GM19468 (cell line): ENCODE measurements around the gene MYH7B.

Experiments
- ATAC-seq: cut with Tn5 transposase; IDR thresholded peaks from one replicate; pipeline ENCODE4 v1.9.1; 2021; ENCODE audit warnings: mild to moderate bottlenecking, moderate library complexity, moderate number of reproducible peaks; ENCODE audit not compliant: unreplicated experiment; ENCODE audit errors: extremely low read depth

MYH7B gene

DNA sequence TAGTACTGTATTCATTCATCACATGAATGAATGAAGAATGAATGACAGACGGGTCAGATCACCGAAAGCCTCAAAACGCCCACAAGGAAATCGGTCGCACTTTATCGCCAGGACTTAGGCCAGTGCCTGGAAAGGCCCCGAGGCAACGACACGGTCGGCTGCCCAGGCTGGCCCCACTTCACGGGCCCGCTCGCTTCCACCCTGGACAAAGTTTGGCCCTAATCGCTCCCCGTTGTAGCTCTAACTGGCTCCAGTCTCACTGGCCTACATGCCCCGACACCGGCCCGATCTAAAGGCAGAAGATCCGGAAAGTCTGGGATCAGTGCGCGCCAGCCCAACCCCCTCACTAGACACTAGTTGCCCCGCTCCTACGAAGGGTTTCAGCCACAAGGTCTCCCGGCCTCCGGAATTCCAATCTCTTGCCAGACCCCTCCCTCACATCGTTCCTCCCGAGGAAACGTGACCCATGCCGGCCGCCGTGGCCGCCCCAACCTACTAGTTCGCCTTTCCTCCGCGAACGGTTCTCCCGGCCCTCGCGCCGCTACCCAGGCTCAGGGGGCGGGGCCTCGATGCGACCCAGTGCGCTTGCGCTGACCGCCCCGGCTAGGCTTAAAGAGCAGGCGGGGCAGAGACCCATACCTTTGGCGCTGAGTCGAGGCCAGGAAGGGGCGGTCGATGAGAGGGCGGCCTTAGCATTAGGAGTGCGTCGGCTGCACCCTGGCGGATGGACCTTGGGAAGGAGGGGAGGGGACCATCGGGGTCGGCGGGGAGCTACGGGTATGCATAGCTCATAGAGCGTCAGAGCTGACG is at the start of gene MYH7B, which contains the start of gene GSS:
Gene MYH7B, plus strand, starts transcription at position 638 of the 810 bp plus-strand sequence. CDS start 22,138 bp downstream, outside the sequence.
Gene GSS, minus strand, starts transcription at position 576 of the 810 bp plus-strand sequence. CDS start 3,954 bp downstream, outside the sequence.
- no peak for ATAC-seq

DNA sequence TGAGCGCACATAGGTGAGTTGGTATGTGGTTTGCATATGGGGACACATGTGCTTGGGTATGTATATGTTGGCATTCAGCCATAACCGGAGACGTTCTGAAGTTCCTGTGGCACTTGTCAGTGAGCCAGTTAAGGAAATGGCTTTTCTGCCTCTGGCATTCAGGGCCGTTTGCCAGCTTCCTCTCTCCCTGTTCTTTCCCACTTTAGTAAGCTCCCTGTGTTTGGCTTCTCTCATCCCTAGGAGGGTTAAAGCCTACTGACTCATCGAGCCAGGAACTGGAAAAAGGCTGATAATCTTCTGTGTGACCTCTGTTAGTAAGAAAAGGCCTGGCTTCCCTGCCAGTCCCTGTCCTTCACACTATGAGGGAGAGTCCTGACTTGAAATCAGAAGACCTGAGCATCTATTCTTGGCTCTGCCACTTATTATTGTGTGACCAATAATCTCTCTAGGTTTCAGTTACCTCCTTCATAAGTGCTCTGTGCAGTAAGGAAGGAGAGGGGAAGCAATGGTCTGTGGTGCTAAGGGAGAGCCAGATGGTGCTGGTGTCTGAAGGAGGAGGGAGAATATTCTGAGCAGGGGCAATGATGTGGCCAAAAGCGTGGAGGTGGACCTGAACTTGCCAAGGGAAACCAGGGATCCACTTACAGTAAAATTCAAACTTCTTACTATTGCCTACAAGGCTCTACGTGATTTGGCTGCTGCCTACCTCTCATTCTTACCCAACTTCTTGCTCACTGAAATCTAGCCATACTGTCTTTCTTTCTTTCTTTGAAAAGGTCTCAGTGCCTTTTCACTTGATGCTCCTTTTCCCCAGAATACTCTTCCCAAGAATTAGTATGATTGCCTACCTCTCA is 47.8 kb upstream of the MYH7B start:
- ATAC-seq, result no peak

DNA sequence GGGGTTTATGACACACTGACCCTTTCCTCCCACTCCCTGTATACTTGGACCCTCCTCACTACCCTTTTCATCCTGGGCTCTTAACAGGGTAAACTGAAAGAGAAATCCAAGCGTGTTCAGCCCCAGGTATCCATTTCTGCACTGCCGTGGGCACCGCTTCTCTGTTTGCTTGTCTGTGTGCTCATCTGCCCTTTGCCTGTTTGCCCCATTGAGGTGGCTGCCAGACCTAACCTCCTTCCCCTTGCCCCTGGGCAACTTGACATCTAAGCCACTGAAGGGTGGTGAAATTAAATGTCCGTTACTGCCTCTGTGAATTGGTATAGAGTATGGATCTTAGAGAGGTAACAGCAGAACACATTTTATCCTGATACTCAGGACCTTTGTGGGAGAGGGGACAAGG is 40.5 kb upstream of the MYH7B start:
- no peak for ATAC-seq

DNA sequence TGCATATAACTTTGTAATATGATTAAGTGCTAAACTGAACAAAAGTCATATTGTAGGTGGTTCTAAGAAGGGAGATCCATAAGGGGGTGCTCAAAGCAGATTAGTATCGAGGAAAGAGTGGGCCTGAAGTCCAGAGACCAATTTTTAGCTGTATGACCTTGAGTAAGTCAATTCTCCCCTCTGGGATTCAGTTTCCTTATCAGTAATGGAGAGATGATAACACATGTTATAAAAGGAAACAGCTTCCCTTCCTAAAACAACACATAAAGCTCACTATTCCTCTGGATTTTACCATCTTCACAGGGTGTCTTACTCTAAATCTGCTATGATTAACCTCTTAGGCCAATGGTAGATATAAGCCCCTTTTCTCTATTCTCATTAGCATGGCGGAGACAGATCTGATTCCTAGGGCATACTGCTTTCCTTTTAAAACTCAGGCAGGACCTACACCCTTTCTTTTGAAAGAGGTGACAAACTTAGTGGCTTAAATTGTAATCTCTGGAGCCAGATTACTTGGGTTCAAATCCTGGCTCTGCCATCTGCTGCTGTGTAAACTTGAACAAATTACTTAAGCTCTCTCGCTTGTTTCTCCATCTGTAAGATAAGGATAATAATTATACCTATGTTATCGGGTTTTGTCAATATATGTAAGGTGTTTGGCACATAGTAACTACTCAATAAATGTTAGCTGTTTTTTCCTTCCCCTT is 39.8 kb upstream of the MYH7B start:
- ATAC-seq, result no peak

DNA sequence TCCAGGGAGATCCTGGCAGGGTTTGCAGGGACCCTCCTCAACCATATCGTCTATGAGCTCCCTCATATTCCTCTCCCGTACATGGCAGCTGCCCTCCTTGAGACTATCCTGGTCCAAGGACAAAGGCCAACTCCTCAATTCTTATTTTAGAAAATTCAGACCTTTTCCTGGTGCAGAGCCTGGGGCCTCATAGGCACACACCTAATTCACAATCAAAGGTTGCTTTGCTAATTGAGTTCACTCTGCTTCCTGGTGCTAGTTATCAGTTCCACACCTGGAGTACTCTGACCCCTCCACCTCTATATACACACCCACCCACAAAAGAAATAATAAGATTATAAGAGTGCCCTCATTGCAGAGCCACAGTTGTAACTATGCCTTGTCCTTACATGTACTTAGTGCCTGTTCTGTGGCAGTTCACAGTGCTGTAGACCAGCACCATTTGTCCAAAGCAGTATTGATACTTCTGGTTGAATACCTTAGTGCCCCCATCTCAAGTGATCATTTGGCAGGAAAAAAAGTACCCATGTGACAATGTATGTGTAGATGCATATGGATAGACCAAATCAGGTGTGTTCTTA is 38.8 kb upstream of the MYH7B start:
- ATAC-seq, result no peak

DNA sequence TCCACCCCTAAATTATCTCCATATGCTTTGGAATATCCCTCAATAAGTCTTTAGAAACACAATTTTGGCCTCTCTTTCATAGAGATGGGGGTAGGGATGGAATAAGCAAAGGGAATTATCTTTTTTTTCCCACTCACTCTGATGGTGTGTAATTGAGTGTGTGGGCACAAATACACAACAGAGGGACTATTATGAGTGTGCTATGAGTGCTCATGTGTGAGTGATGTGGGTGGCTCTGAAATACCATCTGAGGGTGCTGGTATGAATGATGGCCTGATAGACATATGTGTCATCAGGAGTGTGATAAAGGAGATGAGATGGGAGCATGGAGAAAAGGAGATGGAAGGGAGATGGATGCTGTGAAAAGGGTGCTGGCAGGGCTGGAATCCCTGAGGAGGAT is 35.6 kb upstream of the MYH7B start:
- ATAC-seq, result no peak

DNA sequence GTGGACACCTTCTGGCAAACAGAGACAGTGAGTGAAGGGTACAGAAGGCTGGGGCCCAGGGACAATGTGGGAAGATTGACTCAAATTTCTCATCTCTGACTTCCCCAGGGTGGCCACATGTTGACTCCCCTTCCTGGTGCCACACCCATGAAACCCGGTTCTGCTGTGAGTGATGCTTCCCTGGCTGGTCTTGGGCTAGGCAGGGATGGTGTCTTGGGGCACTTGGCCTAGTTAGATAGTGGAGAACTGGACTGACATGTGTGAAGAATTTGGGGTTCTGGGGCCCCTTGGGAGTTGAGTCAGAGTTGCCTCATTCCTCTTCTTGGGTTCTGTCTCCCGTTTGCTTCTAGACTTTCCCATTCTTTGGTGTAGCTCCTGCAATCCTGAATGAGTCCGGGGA is 34.2 kb upstream of the MYH7B start:
- ATAC-seq, result no peak

DNA sequence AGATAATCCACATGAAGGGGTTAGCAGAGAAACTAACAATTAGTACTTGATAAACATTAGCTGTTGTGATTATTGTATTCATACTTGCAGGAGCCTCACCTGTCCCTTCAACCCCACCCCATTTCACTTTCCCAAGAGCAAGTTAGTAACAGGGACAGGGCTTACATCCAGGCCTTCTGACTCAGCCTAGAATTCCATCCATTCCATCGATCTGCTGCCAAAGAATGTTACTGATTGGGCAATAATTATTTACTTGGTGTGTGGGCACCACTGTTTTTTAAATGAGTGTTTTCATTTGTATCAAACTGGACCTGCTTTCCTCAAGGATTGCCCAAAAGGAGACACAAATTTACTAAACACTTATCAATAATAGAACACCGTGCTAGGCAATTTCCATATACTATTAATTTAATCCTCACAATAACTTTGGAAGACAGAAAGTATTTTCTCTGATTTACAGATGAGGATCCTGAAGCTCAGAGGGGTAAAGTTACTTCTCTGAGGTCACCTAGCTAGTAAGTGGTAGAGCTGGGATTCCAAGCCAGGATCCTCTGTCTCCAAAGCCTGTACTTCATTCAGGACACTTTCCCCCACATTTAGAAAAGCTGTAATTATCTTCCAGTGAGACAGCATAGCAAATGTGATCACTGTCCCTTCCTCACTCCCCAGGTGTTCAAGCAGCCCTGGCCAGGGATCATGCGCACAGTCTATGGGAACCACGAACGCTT is 32.9 kb upstream of the MYH7B start:
- no peak for ATAC-seq

DNA sequence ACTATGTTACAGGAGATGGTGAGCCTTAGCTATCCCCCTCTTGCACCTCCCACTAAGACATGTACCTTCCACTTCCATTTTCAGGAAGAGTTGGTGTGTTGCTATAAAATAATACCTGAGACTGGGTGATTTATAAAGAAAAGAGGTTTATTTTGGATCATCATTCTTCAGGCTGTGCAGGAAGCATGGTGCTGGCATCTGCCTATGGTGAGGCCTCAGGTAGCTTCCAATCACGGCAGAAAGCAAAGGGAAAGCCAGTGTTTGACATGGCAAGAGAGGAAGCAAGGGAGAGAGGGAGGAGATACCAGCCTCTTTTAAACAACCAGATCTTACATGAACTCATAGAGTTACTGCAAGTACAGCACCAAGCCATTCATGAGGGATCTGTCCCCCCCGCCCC is 32.3 kb upstream of the MYH7B start:
- no peak for ATAC-seq

DNA sequence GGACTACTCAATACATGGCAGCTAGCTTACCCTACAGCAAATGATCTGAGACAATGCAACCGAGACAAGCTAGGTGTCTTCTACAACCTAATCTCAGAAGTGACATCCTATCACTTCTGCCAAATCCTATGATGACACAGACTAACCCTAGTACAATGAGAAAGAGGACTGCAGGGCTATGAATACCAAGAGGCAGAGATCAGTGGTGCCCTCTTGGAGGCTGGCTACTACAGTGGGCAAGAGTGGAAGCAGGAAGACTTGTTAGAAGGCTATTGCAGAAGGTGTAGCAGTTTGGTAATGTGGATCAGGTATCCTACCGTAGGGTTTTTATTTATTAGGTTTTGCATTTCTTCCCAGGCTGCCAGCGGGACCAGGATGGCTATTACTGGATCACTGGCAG is 30.3 kb upstream of the MYH7B start:
- ATAC-seq, result no peak

DNA sequence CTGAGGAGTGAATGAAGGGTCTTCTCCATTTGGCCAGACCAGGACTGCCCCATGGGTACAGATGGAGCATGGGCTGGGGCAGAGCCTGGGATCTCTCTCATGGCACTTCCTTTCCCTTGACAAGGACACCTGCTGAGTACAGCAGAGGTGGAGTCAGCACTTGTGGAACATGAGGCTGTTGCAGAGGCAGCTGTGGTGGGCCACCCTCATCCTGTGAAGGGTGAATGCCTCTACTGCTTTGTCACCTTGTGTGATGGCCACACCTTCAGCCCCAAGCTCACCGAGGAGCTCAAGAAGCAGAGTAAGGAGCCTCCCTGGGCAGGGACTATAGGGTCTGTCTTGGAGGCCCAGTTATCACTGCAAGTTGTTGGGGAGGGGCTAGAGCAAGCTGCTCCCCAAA is 29.7 kb upstream of the MYH7B start:
- no peak for ATAC-seq

DNA sequence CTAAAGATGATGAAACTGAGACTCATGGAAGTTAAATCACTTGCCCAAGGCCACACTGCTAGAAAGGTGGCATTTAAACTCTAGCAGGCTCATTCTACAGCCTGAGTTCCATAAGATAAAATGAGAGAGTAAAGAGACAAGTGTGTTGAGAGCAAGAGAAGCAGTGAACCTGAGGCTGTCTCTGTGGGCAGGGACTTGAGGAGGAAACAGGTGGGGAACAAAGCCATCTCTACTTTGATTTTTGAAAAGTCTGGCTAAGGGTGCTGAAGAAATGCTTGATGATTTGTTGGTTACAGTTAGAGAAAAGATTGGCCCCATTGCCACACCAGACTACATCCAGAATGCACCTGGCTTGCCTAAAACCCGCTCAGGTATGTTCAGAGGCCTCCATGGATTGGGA is 29.1 kb upstream of the MYH7B start:
- ATAC-seq, result no peak

DNA sequence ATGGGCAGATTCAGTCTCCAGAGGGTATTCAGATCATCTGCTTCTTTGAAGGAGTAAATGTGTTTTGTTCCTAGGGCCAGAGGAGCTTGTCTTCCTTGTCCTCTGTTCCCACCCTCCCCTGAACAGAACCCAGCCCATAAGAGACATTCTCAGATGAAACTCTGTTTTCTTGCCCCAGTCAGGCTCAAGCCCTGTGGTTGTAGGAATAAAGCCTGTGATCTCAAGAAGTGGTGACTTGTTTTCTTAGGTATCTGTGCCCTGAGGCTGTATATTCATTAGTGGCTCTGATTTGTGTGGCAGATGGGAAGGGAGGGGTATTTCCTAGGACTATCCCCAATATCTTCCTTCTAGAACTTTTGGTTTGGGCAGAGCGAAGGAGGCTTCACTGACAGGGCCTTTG is 27.9 kb upstream of the MYH7B start:
- no peak for ATAC-seq

DNA sequence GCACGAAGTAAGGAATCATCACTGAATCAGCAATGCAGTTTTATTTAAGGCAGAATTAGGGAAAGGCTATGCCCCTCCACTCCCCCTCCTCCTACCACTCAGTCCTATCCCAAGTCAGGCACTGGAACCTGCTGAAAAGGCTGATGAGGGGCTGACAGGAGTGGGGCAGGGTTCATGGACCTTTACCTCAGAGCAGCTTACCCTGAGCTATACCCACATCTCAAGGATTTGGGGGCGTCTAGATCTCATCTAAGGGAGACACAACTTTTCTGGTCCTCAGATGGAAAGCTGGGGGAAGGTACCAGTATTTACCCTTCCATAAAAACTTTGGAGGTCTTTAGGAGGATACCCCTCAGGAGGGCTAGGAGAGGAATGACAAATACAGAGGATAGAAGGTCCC is 27.3 kb upstream of the MYH7B start:
- ATAC-seq, result no peak

DNA sequence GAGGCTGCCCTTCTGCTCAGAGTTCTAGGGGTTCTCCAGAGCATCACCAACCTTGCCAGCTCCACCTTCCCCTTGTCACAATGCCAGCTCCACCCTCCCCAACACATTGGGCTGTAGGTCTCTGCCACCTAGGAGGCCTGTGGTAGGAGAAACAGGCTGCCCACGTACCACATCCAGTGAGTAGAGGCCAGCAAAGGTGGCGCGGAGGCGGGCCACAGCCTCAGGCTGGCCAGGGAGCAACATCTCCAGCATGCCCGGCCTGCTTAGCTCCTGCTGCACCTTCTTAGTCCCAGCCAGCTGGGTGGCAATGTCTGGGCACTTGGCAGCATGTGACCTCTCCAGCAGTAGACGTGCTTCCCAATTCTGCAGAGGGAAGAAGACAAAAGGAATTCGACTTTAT is 23.9 kb upstream of the MYH7B start:
- no peak for ATAC-seq

DNA sequence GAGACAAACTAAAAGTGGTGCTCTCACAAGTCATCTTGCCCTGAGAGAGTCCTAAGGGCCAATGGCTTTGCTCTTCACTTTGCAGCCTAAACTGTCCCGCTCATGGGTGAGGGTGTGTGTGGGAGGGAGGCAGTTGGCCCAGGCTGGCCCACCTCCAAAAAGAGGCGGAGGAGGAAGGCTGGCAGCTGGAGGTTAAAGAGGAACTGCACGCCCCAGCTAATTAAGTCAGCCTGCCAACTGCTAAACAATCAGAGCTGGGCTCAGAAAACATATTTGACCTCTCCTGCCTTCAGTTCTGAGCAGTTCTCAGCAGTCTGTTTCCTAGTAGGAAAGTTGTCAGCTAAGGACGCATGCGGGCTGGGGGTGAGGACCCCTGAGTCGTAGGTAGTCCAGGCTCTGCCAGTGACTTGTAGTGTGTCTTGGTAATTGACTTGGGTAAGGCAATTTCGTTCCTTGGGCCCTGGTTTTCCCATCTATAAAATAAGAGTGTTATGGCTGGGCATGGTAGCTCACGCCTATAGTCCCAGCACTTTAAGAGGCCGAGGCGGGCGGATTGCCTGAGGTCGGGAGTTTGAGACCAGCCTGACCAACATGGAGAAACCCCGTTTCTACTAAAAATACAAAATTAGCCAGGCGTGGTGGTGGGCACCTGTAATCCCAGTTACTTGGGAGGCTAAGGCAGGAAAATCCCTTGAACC is 17.1 kb upstream of the MYH7B start:
- no peak for ATAC-seq

DNA sequence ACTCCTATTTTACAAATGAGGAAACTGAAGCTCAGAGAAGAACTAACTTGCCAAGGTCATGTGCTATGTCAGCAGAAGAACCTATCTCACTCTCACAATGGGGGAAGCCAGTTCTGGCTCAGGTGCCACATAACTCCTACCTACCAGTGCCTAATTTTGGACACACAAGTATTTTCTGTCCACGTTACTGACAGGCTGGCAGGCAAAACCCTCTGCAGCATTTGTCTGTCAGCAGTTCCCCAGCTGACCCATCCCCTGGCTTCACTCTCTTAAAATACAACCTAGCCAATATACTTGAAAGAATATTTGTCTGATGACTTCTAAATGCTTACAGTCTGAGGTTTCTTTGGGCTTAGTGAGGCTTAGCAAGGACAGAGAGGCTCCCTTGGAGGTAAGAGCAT is 15.6 kb upstream of the MYH7B start:
- no peak for ATAC-seq

DNA sequence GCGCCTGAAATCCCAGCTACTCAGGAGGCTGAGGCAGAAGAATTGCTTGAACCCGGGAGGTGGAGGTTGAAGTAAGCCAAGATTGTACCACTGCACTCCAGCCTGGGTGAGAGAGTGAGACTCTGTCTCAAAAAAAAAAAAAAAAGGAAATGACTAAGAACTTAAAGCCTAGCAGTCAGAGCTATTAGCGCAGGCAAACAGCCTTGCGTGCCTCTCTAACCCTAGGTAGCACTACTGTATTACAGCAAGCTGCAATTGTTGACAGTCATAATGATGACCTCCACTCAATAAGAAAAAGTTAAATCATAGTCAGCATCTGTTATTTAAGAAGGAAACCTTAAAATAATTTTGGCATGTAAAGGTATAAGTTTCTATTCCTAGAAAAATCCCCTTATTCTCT is 14.4 kb upstream of the MYH7B start:
- ATAC-seq, result no peak

DNA sequence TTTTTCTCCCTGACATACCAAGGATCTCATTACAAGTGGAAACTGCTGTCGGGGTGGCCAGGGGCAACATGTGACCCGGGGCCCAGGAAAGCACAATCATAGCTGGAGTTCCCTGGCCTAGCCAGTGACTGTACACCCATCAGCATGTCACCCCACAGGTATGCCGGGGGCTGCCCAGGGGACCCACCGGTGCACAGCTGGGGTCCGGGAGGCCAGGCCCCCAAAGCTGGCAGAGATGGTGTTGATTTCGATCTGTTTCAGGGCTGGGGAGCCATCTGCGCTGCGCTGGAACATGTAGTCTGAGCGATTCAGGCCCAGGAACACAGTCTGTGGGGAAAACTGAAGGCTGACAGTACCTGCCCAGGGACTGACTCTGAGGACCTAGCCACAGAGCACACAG is 13.4 kb upstream of the MYH7B start:
- no peak for ATAC-seq
